HEK293 (cell line): Measurements from ENCODE around the gene ZIC5.
A peak's percentile ranks its signal among the peaks of the same experiment; 100 is the strongest.
"Not testable (repeated sequence)": the region's sequence is repeated elsewhere in the genome, so short reads cannot be mapped to it uniquely, and the experiment has no call there.

Source experiments
- CTCF ChIA-PET: fragments of 350-600 bp; formaldehyde crosslinking; extraction: SDS; loops from one replicate; lab custom pipeline; 2021; ENCODE audit warnings: antibody characterized with exemption; lab: Yijun Ruan, JAX
- POLR2A ChIA-PET: fragments of 300-600 bp; formaldehyde crosslinking; extraction: SDS; loops from one replicate; lab custom pipeline; 2020; ENCODE audit warnings: antibody characterized with exemption, inconsistent platforms; lab: Yijun Ruan, JAX
- H3K27ac ChIP-seq: fragments of 200-500 bp; sonication (Bioruptor generic); 2 replicates; pipeline ENCODE4 v1.5.1; 2014; ENCODE audit warnings: low read depth, low read length, control low read depth, inconsistent platforms; ENCODE audit errors: extremely low read depth
- H3K36me3 ChIP-seq, 2 experiments: fragments of 200-500 bp in 1 of 2; sonication (Bioruptor generic) in 1 of 2; 1 replicate in 1 of 2; 2 replicates in 1 of 2; pipeline ENCODE4 v1.5.1; 2014 to 2017; ENCODE audit warnings: inconsistent platforms in 2 of 2, low read length in 2 of 2; ENCODE audit not compliant: control insufficient read depth in 2 of 2, insufficient read depth in 1 of 2
- H3K4me1 ChIP-seq: fragments of 200-500 bp; sonication (Bioruptor generic); 2 replicates; pipeline ENCODE4 v1.5.1; 2014; ENCODE audit warnings: mild to moderate bottlenecking, low read length, inconsistent platforms; ENCODE audit not compliant: control insufficient read depth, insufficient read depth
- H3K4me3 ChIP-seq: 2 replicates; pipeline ENCODE4 v1.5.1; 2011; ENCODE audit warnings: low read depth, mild to moderate bottlenecking, control low read depth, low read length, moderate library complexity
- H3K9me3 ChIP-seq: fragments of 200-500 bp; sonication (Bioruptor generic); 2 replicates; pipeline ENCODE4 v1.5.1; 2014; ENCODE audit warnings: low read depth, low read length, inconsistent platforms; ENCODE audit not compliant: control insufficient read depth, insufficient read depth
- ZNF121 ChIP-seq: fragments of 450-650 bp; formaldehyde crosslinking; IDR thresholded peaks from 2 replicates; pipeline ENCODE4 v1.5.1; 2016; ENCODE audit warnings: missing biosample characterization, missing genetic modification characterization
- ZNF157 ChIP-seq: fragments of 450-650 bp; formaldehyde crosslinking; IDR thresholded peaks from 2 replicates; pipeline ENCODE4 v1.5.1; 2016; ENCODE audit warnings: missing biosample characterization, missing genetic modification characterization
- ZNF174 ChIP-seq: fragments of 450-650 bp; formaldehyde crosslinking; IDR thresholded peaks from 2 replicates; pipeline ENCODE4 v1.5.0; 2017; ENCODE audit warnings: missing biosample characterization, mild to moderate bottlenecking, missing genetic modification characterization
- ZNF585B ChIP-seq: fragments of 450-650 bp; formaldehyde crosslinking; IDR thresholded peaks from 2 replicates; pipeline ENCODE4 v1.5.1; 2016; ENCODE audit warnings: missing biosample characterization, missing genetic modification characterization
- ZNF707 ChIP-seq: fragments of 450-650 bp; formaldehyde crosslinking; IDR thresholded peaks from 2 replicates; pipeline ENCODE4 v1.5.1; 2016; ENCODE audit warnings: missing biosample characterization, missing genetic modification characterization
- ZNF843 ChIP-seq: fragments of 450-650 bp; formaldehyde crosslinking; IDR thresholded peaks from 2 replicates; pipeline ENCODE4 v1.5.1; 2016; ENCODE audit warnings: missing biosample characterization, missing genetic modification characterization
- TF ChIP-seq, protein P1 (sequence below): fragments of 450-650 bp; formaldehyde crosslinking; IDR thresholded peaks from 2 replicates; pipeline ENCODE4 v1.5.1; 2016; ENCODE audit warnings: missing biosample characterization, missing genetic modification characterization
- TF ChIP-seq, protein P2 (sequence below): fragments of 450-650 bp; formaldehyde crosslinking; IDR thresholded peaks from 2 replicates; pipeline ENCODE4 v1.5.1; 2016; ENCODE audit warnings: missing biosample characterization, missing genetic modification characterization

The ZIC5 gene

DNA sequence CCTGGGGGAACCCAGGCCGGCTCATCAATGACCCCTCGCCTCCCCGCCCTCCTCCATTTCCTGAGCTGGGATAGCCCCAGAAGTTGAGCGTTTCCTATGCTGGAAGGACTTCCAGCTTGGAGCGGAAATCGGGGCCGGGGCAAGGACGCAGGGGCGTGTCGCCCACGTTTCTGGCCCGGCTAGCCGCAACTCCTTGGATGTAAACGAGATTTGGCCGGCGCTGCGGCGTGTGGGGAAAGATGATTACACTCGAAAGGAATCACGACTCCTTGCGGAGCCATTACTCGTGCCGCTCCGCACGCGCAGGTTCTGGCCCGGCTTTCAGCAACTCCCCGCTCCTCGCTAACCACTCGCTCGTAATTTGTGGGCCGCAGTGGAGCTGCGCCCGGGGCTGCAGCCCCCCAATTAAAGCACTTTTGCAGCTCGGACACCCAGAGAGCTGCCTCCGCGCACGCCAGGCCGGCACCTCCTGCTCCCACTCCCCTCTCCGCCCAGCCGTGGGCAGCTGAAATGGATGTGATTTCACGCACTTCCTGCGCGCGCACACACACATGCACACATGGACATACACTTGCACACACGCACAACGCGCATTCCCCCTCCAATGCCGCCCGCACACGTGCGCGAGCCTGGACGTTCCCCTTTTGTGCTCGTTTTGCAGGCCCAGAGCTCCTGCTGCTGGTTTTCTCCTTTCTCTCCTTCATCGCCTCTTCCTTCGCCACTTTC is 15.7 kb downstream of the ZIC5 start:
- no peak for TF ChIP-seq ZNF707
- TF ChIP-seq, protein P1, sequence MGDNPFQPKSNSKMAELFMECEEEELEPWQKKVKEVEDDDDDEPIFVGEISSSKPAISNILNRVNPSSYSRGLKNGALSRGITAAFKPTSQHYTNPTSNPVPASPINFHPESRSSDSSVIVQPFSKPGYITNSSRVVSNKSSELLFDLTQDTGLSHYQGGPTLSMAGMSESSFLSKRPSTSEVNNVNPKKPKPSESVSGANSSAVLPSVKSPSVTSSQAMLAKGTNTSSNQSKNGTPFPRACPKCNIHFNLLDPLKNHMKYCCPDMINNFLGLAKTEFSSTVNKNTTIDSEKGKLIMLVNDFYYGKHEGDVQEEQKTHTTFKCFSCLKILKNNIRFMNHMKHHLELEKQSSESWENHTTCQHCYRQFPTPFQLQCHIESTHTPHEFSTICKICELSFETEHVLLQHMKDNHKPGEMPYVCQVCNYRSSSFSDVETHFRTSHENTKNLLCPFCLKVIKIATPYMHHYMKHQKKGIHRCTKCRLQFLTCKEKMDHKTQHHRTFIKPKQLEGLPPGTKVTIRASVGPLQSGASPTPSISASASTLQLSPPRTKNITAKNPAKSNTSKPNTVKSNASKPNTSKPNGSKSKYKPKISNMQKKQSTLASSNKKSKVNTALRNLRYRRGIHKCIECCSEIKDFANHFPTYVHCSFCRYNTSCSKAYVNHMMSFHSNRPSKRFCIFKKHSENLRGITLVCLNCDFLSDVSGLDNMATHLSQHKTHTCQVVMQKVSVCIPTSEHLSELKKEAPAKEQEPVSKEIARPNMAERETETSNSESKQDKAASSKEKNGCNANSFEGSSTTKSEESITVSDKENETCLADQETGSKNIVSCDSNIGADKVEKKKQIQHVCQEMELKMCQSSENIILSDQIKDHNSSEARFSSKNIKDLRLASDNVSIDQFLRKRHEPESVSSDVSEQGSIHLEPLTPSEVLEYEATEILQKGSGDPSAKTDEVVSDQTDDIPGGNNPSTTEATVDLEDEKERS (tag by site-specific recombination) = no peak
- peaks cover under 1% of the 10 kb centered on the region; the same call in 1 of the 2 replicates for H3K4me1 ChIP-seq
- ChIA-PET CTCF (no interaction called here), POLR2A (no interaction called here)
- H3K27ac ChIP-seq = no peak overlapping the region
- H3K36me3 ChIP-seq = no peaks in the 10 kb centered on the region
- H3K9me3 ChIP-seq = no peaks in the 10 kb centered on the region
- no peak overlapping the region for H3K4me3 ChIP-seq

DNA sequence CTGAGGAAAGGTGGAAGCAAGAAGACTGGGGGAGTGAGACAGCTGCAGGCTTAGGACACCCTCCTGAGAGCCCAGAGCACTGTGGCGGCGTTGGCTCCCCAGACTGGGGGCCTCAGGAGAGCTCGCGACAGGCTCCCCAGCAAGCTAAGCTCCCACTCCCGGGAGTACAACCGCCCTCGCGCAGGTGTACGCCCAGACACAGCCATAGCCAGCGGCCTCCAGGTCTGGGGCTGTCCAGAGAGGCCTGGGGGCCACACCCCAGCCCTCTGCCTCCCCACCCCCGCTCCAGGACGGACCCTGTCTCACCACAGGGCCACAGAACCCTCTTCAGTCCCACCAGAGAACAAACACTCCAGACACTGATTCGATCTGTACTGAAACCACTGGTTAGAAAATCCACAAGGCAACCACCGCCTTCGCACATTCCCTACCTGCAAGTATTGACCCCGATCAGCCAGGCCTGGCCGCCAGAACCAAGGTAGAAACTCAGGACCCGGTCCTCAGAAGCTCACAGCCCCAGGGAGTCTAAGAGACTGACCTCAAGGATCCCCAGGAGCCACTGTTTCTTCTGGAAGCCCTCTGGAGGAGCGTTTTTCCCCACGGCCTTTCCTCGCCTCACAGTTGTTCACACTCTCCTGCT is 16.3 kb downstream of the ZIC5 start:
- Histone ChIP-seq H3K27ac (no peak overlapping the region), H3K4me1 (peaks cover 3% of the 10 kb centered on the region; the same call in 1 of the 2 replicates), H3K36me3 (no peaks in the 10 kb centered on the region), H3K9me3 (no peaks in the 10 kb centered on the region), H3K4me3 (no peak overlapping the region)
- ChIA-PET CTCF (no interaction called here), POLR2A (interaction anchor here (0.6 kb wide), 1 partner anchor 13 kb away, joined by 4 read pairs; no protein-coding TSS in a partner anchor)
- TF ChIP-seq ZNF174 (tag by site-specific recombination) = no peak
- no peak for TF ChIP-seq ZNF585B (tag by site-specific recombination)
- TF ChIP-seq ZNF843 (tag by site-specific recombination) = no peak

DNA sequence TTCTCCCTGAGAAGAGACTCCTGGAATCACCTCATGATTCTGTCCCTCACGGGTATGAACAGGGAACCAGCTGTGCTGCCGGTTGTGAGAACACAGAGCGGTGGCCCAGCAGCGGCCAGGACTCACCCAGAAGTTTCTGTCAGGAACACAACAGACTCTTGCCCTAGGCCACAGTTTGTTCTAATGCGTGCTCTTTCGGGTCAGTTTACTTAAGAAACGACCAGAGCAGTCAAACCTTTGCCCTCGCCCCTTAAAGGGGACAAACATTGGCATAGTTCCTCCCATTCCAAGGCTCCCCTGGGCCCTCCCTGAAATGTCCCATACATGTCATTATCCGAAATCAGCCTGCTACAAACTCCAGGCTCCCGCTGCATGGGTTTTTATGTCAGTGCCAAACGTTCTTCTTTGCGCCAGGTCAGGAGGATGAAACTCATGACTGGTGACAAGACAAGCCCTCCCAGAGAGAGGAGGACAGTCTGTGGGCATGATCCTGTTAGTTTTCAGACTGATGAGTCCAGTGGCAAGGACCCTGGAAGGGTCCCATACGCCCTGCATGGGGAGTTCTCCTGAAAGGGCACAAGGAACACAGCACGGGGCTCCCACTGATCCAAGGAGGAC is 18.3 kb downstream of the ZIC5 start:
- Histone ChIP-seq H3K9me3 (no peaks in the 10 kb centered on the region), H3K4me3 (no peak overlapping the region), H3K36me3 (no peaks in the 10 kb centered on the region), H3K4me1 (peaks cover 10% of the 10 kb centered on the region), H3K27ac (no peak overlapping the region)
- TF ChIP-seq, protein P2, sequence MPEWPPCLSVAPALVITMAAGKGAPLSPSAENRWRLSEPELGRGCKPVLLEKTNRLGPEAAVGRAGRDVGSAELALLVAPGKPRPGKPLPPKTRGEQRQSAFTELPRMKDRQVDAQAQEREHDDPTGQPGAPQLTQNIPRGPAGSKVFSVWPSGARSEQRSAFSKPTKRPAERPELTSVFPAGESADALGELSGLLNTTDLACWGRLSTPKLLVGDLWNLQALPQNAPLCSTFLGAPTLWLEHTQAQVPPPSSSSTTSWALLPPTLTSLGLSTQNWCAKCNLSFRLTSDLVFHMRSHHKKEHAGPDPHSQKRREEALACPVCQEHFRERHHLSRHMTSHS (tag by site-specific recombination) = no peak
- no peak for TF ChIP-seq ZNF157 (tag by site-specific recombination)
- ChIA-PET CTCF (interaction anchor here (0.5 to 1.0 kb wide), 2 partner anchors 37 to 281 kb away, joined by 3 to 4 read pairs; no protein-coding TSS in a partner anchor), POLR2A (interaction anchor here (1.3 kb wide), 1 partner anchor 17 kb away, joined by 4 read pairs; no protein-coding TSS in a partner anchor)

DNA sequence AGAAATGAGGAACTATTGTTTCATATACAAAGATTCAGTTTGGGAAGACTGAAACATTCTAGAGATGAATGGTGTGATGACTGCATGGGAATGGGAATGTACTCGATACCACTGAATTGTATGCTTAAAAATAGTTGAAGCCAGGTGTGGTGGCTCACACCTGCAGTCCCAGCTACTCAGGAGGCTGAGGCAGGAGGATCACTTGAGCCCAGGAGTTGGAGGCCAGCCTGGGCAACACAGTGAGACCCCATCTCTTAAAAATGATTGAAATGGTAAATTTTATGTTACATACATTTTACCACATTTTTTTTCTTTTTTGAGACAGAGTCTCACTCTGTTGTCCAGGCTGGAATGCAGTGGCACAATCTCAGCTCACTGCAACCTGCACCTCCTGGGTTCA is 19.9 kb downstream of the ZIC5 start:
- H3K27ac ChIP-seq, H3K36me3 ChIP-seq, H3K9me3 ChIP-seq, H3K4me3 ChIP-seq: not testable (repeated sequence)
- H3K4me1 ChIP-seq = peaks cover 10% of the 10 kb centered on the region
- TF ChIP-seq ZNF121 (tag by site-specific recombination) = peak; percentile 83
- ChIA-PET CTCF (interaction anchor here (0.6 to 1.1 kb wide), 3 partner anchors 33 to 295 kb away, joined by 3 read pairs; no protein-coding TSS in a partner anchor), POLR2A (interaction anchor here (1.3 kb wide), 1 partner anchor 19 kb away, joined by 4 read pairs; no protein-coding TSS in a partner anchor)
